CD4-positive, alpha-beta memory T cell (primary cell): ENCODE measurements around the gene KCND2. TPM values are rescaled to one million over a fixed set of nuclear protein-coding genes. Genes with fewer than 3 reads are reported as not detected.

Source experiments
- CTCF ChIA-PET: fragments of 350-600 bp; sonication (Branson Sonifier 250); formaldehyde crosslinking; loops from one replicate; lab custom pipeline; 2021; ENCODE audit warnings: inconsistent platforms; ENCODE audit not compliant: partially characterized antibody; lab: Charles Lee
- POLR2A ChIA-PET: fragments of 350-600 bp; sonication (Branson Sonifier 250); formaldehyde crosslinking; loops from one replicate; lab custom pipeline; 2021; ENCODE audit not compliant: partially characterized antibody; lab: Charles Lee
- DNase-seq, 5 donors: peaks; one replicate each; pipeline versions ENCODE4 v3.0.0 to v3.0.0-alpha.2; 2020 to 2022; ENCODE audit warnings: mixed read lengths in 1 of 5
- H3K27ac ChIP-seq: one replicate; pipeline ENCODE4 v1.7.0; 2013; ENCODE audit warnings: low read depth, low read length
- H3K27me3 ChIP-seq: 2 replicates; pipeline ENCODE4 v1.7.0; 2013; ENCODE audit warnings: mild to moderate bottlenecking, low read length, moderate library complexity; ENCODE audit not compliant: insufficient read depth
- H3K36me3 ChIP-seq: 2 replicates; pipeline ENCODE4 v1.7.0; 2013; ENCODE audit warnings: mild to moderate bottlenecking, low read length, moderate library complexity; ENCODE audit not compliant: insufficient read depth
- H3K4me1 ChIP-seq: 2 replicates; pipeline ENCODE4 v1.7.0; 2013; ENCODE audit warnings: mild to moderate bottlenecking, low read length, moderate library complexity; ENCODE audit not compliant: insufficient read depth
- H3K4me3 ChIP-seq, 2 donors: one replicate each; pipeline ENCODE4 v1.7.0; 2013; ENCODE audit warnings: low read length in 2 of 2, mild to moderate bottlenecking in 1 of 2
- H3K9me3 ChIP-seq, 2 donors: one replicate each; pipeline ENCODE4 v1.7.0; 2013; ENCODE audit warnings: low read length in 2 of 2, control low read depth in 1 of 2; ENCODE audit not compliant: control insufficient read depth in 1 of 2
- H3K27ac Mint-ChIP-seq, 7 donors: one replicate each; pipeline ENCODE4 v1.8.0; 2020 to 2021; ENCODE audit warnings: mixed read lengths in 7 of 7, mild to moderate bottlenecking in 6 of 7, inconsistent platforms in 3 of 7, moderate library complexity in 3 of 7
- H3K27me3 Mint-ChIP-seq, 2 donors: one replicate each; pipeline ENCODE4 v1.8.0; 2020 to 2021; ENCODE audit warnings: mixed read lengths in 2 of 2
- H3K36me3 Mint-ChIP-seq, 2 donors: one replicate each; pipeline ENCODE4 v1.8.0; 2020 to 2021; ENCODE audit warnings: mixed read lengths in 2 of 2, inconsistent platforms in 1 of 2, mild to moderate bottlenecking in 1 of 2
- H3K4me1 Mint-ChIP-seq, 4 donors: one replicate each; pipeline ENCODE4 v1.8.0; 2020 to 2021; ENCODE audit warnings: mixed read lengths in 4 of 4, mild to moderate bottlenecking in 1 of 4
- H3K4me3 Mint-ChIP-seq, 8 donors: one replicate each; pipeline ENCODE4 v1.8.0; 2020 to 2021; ENCODE audit warnings: mixed read lengths in 8 of 8, mild to moderate bottlenecking in 7 of 8, moderate library complexity in 6 of 8, inconsistent platforms in 3 of 8
- H3K9me3 Mint-ChIP-seq, 8 donors: one replicate each; pipeline ENCODE4 v1.8.0; 2020 to 2021; ENCODE audit warnings: mixed read lengths in 8 of 8, mild to moderate bottlenecking in 5 of 8, inconsistent platforms in 3 of 8, moderate library complexity in 1 of 8
- intact Hi-C: fragments of 100-400 bp; cut with micrococcal nuclease; formaldehyde crosslinking; loops from one replicate; pipeline ENCODE4 v1.15.1; 2023
- polyA plus RNA-seq, 2 donors: library from polyadenylated mRNA; unstranded; fragments of 300-500 nt; fragmentation: Illumina TruSeq; gene quantifications; one replicate each; pipeline ENCODE4 v1.2.3, GENCODE V29; 2021
- total RNA-seq, 2 experiments: library from RNA; stranded (reverse); gene quantifications; one replicate each; pipeline ENCODE4 v1.2.3, GENCODE V29; 2021

KCND2 gene
- total and polyA plus RNA-seq, 4 experiments from 2014 or later: not detected

GRCh38 chr7:120254845-120255244, 18.1 kb upstream of the KCND2 start:
- Mint-ChIP-seq H3K27me3 (no peaks in the 10 kb centered on the region), H3K27ac (peak overlapping the region in 1 of 7 donors; percentile 22)

DNA sequence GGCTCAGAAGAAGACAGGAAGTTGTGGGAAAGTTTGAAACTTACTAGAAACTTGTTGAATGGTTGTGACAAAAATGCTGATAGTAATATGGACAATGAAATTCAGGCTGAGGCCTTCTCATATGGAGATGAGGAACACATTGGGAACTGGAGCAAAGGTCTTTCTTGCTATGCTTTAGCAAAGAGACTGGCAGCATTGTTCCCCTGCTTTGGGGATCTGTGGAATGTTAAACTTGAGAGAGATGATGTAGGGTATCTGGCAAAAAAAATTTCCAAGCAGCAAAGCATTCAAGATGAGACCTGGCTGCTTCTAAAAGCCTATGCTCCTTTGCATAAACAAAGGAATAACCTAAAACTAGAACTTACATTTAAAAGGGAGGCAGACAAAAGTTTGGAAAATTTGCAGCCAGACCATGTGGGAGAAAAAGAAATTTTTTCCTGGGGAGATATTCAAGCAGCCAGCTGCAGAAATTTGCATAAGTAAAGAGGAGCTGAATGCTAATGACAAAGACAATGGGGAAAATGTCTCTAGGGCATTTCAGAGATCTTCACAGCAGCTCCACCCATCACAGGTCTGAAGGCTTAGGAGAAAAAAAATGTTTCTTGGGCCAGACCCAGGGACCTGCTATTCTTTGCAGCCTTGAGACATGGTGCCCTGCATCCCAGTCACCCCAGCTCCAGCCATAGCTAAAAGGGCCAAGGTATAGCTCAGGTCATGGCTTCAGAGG, 16.5 kb upstream of the KCND2 start:
- Mint-ChIP-seq H3K27me3 (no peaks in the 10 kb centered on the region), H3K4me3 (no peak overlapping the region), H3K27ac (no peak overlapping the region), H3K36me3 (no peaks in the 10 kb centered on the region), H3K4me1 (no peaks in the 10 kb centered on the region), H3K9me3 (peaks cover 0 to 15% (median 8%) of the 10 kb centered on the region in 8 donors)
- intact Hi-C loops: no loop called here
- Histone ChIP-seq H3K4me1 (no peaks in the 10 kb centered on the region), H3K4me3 (no peak overlapping the region), H3K36me3 (no peaks in the 10 kb centered on the region), H3K9me3 (no peaks in the 10 kb centered on the region), H3K27ac (no peak overlapping the region), H3K27me3 (no peaks in the 10 kb centered on the region)
- ChIA-PET POLR2A (no interaction called here), CTCF (no interaction called here)
- DNase-seq: no peak

More at GRCh38 chr7:120254845-120255244, 18.1 kb upstream of the KCND2 start:
- Histone ChIP-seq H3K36me3 (no peaks in the 10 kb centered on the region), H3K4me1 (no peaks in the 10 kb centered on the region), H3K27ac (no peak overlapping the region), H3K9me3 (no peaks in the 10 kb centered on the region), H3K4me3 (no peak overlapping the region), H3K27me3 (no peaks in the 10 kb centered on the region)
- H3K9me3 Mint-ChIP-seq: peaks cover 0 to 15% (median 7%) of the 10 kb centered on the region in 8 donors
- no peaks in the 10 kb centered on the region for H3K36me3 Mint-ChIP-seq
- no peak for DNase-seq
- ChIA-PET CTCF (no interaction called here), POLR2A (no interaction called here)
- no peaks in the 10 kb centered on the region for H3K4me1 Mint-ChIP-seq
- no peak overlapping the region for H3K4me3 Mint-ChIP-seq
- intact Hi-C loops: no loop called here

GRCh38 chr7:120259386-120259785, 13.6 kb upstream of the KCND2 start:
- ChIA-PET POLR2A (no interaction called here), CTCF (no interaction called here)
- no peak for DNase-seq
- no peak overlapping the region for H3K27ac Mint-ChIP-seq
- no peaks in the 10 kb centered on the region for H3K27me3 Mint-ChIP-seq
- no peak overlapping the region for H3K4me3 ChIP-seq
- H3K27ac ChIP-seq: no peak overlapping the region
- H3K4me1 Mint-ChIP-seq: no peaks in the 10 kb centered on the region
- no peaks in the 10 kb centered on the region for H3K36me3 ChIP-seq
- H3K9me3 ChIP-seq: no peaks in the 10 kb centered on the region
- intact Hi-C loops: no loop called here
- H3K4me3 Mint-ChIP-seq: no peak overlapping the region
- H3K4me1 ChIP-seq: no peaks in the 10 kb centered on the region
- H3K27me3 ChIP-seq: no peaks in the 10 kb centered on the region
- H3K9me3 Mint-ChIP-seq: peaks cover 0 to 20% (median 9%) of the 10 kb centered on the region in 8 donors
- H3K36me3 Mint-ChIP-seq: no peaks in the 10 kb centered on the region

- Mint-ChIP-seq H3K27me3 (no peaks in the 10 kb centered on the region), H3K27ac (no peak overlapping the region), H3K4me3 (no peak overlapping the region), H3K36me3 (no peaks in the 10 kb centered on the region), H3K9me3 (peaks cover 0 to 15% (median 7%) of the 10 kb centered on the region in 8 donors), H3K4me1 (no peaks in the 10 kb centered on the region)
- DNase-seq: no peak
- H3K27me3 ChIP-seq: no peaks in the 10 kb centered on the region
- no peak overlapping the region for H3K4me3 ChIP-seq
- POLR2A ChIA-PET: no interaction called here
- no peaks in the 10 kb centered on the region for H3K9me3 ChIP-seq
- H3K27ac ChIP-seq: no peak overlapping the region
- no peaks in the 10 kb centered on the region for H3K4me1 ChIP-seq
- no peaks in the 10 kb centered on the region for H3K36me3 ChIP-seq
- intact Hi-C loops: no loop called here
- CTCF ChIA-PET: no interaction called here
Measured at GRCh38 chr7:120260111-120260510, 12.9 kb upstream of the KCND2 start.

GRCh38 chr7:120272261-120272660, 714 bp upstream of the KCND2 start:
- Mint-ChIP-seq H3K27me3 (peaks cover 2 to 7% of the 10 kb centered on the region in 2 donors), H3K4me1 (peaks cover 0 to 16% (median 3%) of the 10 kb centered on the region in 4 donors), H3K9me3 (peaks cover 0 to 16% (median 8%) of the 10 kb centered on the region in 8 donors), H3K4me3 (no peak overlapping the region), H3K27ac (no peak overlapping the region), H3K36me3 (no peaks in the 10 kb centered on the region)
- no peak for DNase-seq
- no peak overlapping the region for H3K4me3 ChIP-seq
- H3K27me3 ChIP-seq: no peaks in the 10 kb centered on the region
- POLR2A ChIA-PET: no interaction called here
- H3K36me3 ChIP-seq: no peaks in the 10 kb centered on the region
- H3K9me3 ChIP-seq: no peaks in the 10 kb centered on the region
- intact Hi-C loops: no loop called here
- no peak overlapping the region for H3K27ac ChIP-seq
- CTCF ChIA-PET: no interaction called here
- no peaks in the 10 kb centered on the region for H3K4me1 ChIP-seq

GRCh38 chr7:120273476-120273975, 551 bp downstream of the KCND2 start:
- CTCF ChIA-PET: no interaction called here
- Mint-ChIP-seq H3K27ac (no peak overlapping the region), H3K4me1 (peaks cover 0 to 16% (median 3%) of the 10 kb centered on the region in 4 donors), H3K4me3 (peak overlapping the region in 2 of 8 donors; percentile 22 to 58), H3K27me3 (peaks cover 2 to 7% of the 10 kb centered on the region in 2 donors), H3K36me3 (no peaks in the 10 kb centered on the region), H3K9me3 (peaks cover 0 to 16% (median 8%) of the 10 kb centered on the region in 8 donors)
- Histone ChIP-seq H3K4me1 (no peaks in the 10 kb centered on the region), H3K36me3 (no peaks in the 10 kb centered on the region), H3K27me3 (no peaks in the 10 kb centered on the region), H3K9me3 (no peaks in the 10 kb centered on the region), H3K27ac (no peak overlapping the region), H3K4me3 (no peak overlapping the region)
- DNase-seq: no peak
- POLR2A ChIA-PET: no interaction called here
- intact Hi-C loops: no loop called here

DNA sequence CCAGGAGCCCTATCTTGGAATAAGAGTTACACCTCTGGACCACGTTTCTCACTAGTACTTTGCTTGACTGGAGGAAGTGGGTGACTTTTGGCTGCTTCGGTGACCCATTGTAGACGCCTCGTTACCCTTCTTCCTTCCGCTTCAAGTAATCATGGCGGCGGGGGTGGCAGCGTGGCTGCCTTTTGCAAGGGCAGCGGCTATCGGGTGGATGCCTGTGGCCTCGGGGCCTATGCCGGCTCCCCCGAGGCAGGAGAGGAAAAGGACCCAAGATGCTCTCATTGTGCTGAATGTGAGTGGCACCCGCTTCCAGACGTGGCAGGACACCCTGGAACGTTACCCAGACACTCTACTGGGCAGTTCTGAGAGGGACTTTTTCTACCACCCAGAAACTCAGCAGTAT, 1.5 kb downstream of the KCND2 start:
- Mint-ChIP-seq H3K9me3 (peaks cover 0 to 16% (median 8%) of the 10 kb centered on the region in 8 donors), H3K36me3 (no peaks in the 10 kb centered on the region), H3K27ac (no peak overlapping the region), H3K27me3 (peaks cover 2 to 7% of the 10 kb centered on the region in 2 donors), H3K4me1 (peaks cover 0 to 16% (median 3%) of the 10 kb centered on the region in 4 donors), H3K4me3 (no peak overlapping the region)
- H3K9me3 ChIP-seq: no peaks in the 10 kb centered on the region
- no peaks in the 10 kb centered on the region for H3K4me1 ChIP-seq
- no peaks in the 10 kb centered on the region for H3K27me3 ChIP-seq
- H3K36me3 ChIP-seq: no peaks in the 10 kb centered on the region
- no peak overlapping the region for H3K4me3 ChIP-seq
- ChIA-PET POLR2A (no interaction called here), CTCF (no interaction called here)
- no peak for DNase-seq
- no peak overlapping the region for H3K27ac ChIP-seq
- intact Hi-C loops: no loop called here
